ENCODE data around the gene XIRP2.

DNA sequence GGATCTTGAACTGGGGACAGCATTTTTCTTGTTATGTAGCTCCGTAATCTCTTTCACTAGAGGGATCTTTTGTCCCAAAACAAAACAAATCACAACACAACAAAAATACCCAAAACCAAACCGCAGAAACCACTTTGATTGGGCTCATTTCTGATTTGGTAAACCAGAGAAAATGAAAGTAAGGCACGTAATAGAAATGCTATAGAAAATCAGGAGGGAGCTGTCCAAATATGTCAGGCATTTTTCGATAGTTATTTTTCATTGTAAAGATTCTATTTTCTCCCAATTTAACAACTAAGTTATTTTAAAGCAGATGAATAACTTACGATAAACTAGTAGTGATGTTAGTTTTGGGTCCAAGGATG is 406.5 kb downstream of the XIRP2 start:
- TF ChIP-seq EZH2 (IDR thresholded peaks at IDR 0.05) (no peak), POLR2A (IDR thresholded peaks at IDR 0.05; ENCODE audit: borderline replicate concordance, extremely low read depth, insufficient read depth, insufficient read length) (no peak), RAD21 (IDR thresholded peaks at IDR 0.05; ENCODE audit: low read depth) (no peak)
- TF ChIP-seq, protein P1, sequence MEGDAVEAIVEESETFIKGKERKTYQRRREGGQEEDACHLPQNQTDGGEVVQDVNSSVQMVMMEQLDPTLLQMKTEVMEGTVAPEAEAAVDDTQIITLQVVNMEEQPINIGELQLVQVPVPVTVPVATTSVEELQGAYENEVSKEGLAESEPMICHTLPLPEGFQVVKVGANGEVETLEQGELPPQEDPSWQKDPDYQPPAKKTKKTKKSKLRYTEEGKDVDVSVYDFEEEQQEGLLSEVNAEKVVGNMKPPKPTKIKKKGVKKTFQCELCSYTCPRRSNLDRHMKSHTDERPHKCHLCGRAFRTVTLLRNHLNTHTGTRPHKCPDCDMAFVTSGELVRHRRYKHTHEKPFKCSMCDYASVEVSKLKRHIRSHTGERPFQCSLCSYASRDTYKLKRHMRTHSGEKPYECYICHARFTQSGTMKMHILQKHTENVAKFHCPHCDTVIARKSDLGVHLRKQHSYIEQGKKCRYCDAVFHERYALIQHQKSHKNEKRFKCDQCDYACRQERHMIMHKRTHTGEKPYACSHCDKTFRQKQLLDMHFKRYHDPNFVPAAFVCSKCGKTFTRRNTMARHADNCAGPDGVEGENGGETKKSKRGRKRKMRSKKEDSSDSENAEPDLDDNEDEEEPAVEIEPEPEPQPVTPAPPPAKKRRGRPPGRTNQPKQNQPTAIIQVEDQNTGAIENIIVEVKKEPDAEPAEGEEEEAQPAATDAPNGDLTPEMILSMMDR (IDR thresholded peaks at IDR 0.05 in 2 of 3, conservative IDR thresholded peaks at IDR 0.05 in 1 of 3; ENCODE audit: borderline replicate concordance in 1 of 3, insufficient read depth in 1 of 3, low read depth in 2 of 3, low read length in 2 of 3) = no peak
- TF ChIP-seq, protein P2, sequence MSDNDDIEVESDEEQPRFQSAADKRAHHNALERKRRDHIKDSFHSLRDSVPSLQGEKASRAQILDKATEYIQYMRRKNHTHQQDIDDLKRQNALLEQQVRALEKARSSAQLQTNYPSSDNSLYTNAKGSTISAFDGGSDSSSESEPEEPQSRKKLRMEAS (IDR thresholded peaks at IDR 0.05) = no peak
